ENCODE results near the gene GPATCH4.
"Not testable (repeated sequence)": the region's sequence is repeated elsewhere in the genome, so short reads cannot be mapped to it uniquely, and the experiment has no call there.

The GPATCH4 gene

DNA sequence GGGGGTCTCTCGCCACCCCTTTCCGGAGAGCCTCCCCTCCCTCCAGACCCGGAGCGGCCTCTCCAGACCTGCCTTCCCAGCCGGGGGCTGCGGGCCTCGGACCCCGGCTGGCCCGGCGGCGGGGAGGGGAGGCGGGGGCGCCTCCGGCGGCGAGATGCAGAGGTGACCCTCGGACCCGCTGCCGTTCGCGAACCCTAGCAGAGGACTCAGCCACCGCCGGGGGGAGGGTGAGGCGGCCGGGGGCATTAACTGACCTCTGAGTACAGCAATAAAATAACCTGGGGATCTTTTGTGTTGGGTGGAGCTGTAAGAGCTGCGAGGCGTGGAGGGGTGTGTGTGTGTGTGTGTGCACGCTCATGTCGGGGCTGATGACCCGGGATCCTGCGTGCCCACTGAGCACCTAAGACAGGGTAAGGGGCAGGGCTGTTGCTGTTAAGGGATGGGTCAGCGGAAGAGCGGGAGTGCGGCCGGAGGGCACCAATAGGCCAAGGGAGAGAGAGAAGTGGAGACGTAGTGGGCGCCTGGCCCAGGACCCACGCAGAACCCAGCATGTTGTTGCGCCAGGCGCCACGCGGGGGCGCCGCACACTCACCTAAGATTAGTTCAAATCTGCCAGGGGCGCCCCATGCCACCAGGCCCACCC is 24.3 kb upstream of the GPATCH4 start:
- no peak for FAIRE-seq

DNA sequence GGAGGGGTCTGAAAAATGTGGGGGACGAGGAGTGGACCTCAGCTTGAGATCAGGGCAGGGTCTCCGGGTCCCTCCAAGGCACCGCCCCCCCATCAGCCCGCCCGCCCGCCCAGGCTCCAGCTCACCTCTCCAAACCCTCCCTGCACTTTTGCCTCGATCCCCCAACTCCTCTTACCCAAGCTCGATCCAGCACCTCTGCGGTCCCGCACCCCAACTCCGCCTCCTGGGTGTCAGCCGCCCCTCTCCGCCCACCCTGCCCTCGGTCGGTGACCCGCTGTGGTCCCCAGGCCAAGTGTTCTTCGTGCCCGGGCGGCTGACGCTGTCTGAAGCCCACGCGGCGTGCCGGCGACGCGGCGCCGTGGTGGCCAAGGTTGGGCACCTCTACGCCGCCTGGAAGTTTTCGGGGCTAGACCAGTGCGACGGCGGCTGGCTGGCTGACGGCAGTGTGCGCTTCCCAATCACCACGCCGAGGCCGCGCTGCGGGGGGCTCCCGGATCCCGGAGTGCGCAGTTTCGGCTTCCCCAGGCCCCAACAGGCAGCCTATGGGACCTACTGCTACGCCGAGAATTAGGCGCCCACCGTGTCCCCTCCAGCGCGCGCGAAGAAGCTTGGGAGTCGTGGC is 23.6 kb upstream of the GPATCH4 start:
- no peak for FAIRE-seq

DNA sequence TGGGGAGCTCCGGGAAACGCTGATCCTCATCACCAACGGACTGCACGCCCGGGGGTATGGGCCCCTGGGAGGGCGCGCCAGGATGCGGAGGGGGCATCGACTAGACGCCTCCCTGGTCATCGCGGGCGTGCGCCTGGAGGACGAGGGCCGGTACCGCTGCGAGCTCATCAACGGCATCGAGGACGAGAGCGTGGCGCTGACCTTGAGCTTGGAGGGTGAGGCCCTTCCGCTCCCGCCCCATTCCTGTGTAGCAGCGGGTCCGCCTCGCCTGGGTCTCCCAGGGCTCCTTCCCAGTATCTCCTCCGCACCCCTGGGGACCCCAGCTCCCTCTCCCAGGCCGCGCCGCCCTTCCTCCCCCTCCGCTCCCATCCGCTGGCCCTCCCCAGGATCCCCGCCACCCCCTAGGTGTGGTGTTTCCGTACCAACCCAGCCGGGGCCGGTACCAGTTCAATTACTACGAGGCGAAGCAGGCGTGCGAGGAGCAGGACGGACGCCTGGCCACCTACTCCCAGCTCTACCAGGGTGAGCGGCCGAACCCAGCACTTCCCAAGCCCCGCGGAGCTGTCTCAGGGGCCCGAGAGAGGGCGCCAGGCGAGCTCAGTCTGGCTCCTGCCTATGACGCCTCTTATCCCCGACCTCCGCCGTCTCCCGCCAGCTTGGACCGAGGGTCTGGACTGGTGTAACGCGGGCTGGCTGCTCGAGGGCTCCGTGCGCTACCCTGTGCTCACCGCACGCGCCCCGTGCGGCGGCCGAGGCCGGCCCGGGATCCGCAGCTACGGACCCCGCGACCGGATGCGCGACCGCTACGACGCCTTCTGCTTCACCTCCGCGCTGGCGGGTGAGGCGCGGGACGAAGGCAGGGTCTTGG is 22.9 kb upstream of the GPATCH4 start:
- no peak for FAIRE-seq

DNA sequence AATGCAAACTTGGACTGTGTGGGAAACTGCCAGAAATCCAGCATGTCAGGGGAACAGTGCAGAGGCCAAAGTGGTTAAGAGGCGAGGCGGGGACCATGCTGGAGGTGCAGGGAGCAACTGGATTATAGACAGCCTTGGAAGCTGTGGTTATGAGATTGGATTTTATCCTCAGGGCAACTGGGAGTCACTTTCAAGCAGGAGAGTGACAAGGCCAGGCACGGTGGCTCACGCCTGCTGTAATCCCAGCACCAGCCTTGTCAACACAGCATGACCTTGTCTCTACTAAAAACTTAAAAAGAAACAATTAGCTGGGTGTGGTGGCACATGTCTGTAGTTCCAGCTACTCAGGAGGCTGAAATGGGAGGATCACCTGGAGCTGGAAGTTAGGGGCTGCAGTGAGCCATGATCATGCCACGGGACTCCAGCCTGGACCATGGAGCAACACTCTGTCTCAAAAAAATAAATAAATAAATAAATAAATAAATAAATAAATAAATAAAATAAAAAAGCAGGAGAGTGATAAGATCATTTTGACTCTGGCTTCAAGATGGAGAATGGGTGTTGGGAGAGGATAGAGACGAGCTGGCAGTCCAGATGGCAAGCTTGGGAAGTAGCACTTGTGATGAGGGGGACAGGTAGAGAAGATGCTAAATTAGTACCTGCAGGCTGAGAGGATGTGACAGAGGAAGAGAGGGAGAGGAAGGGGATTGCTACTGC is 21.5 kb upstream of the GPATCH4 start:
- FAIRE-seq: no peak

DNA sequence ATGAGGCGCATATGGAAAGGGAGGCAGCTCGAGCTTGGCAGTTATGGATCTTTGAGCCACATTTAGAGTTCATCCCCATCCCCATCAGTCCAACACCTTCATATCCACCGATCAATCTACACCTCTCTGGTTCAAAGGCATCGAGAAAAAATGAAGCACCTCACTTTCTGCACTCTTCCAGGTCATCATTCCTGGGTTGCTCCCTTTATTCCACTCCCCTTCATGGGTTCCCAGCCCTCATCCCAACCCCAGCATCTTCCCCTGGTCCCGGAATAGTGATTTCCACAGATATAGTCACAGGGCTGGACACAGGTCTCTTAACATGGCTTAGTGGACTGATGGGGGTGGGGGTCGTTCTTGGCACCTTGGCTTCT is 18.3 kb upstream of the GPATCH4 start:
- FAIRE-seq: no peak

DNA sequence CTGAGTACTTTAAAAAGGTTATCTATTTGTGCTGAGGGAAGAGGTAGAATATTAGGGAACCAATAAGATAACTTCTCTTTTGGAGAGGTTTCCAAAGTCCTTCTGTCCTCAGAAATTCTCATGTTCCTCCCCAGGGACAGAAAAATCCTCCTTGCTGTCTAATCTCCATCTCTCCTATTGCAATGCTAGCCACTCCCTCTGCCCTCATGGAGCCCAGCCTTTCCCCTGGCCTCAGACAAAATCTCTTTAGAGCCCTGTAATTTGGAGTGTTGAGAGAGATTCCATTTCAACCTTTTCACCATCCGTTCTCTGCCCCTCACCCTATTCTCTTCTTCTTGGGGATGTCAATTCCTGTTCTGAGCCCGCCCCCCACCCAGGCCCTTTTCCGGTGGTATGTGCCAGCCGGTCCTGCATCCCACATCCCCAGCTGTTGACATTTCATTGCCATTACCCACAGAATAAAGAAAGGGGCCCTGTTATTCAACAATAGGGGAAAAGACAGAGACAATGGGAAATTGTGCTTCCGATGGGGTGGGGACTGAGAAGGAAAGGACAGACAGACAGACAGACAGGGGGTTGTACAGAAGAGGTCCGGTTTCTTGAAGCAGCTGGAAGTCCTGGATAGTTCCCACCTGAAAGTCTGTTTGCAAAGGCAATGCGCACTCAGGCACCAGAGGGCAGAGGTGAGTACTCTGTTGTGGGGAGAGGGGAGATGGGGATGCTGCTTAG is 17.7 kb upstream of the GPATCH4 start, which contains the start of gene HAPLN2:
Gene HAPLN2, plus strand, starts transcription at position 563 of the 729 bp plus-strand sequence. CDS start 4,076 bp downstream, outside the sequence.
- no peak for FAIRE-seq

DNA sequence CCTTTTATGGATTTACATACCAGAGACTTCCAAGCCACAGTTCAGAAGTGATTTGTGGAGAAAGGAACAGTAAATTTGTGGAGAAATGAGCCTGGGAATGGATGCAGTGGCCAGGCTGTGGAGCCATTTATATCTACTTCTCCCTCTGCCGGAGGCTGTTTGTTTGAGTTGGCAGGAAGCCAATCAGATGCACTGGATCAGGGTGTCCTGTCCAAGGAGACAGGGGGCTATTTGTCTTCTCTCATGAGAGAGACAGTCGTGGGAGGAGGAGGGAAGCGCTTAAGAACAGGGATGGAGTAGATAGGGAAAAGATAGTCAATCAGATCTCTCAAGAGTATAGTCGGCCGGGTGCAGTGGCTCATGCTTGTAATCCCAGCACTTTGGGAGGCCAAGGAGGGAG is 15.2 kb upstream of the GPATCH4 start:
- no peak for FAIRE-seq

DNA sequence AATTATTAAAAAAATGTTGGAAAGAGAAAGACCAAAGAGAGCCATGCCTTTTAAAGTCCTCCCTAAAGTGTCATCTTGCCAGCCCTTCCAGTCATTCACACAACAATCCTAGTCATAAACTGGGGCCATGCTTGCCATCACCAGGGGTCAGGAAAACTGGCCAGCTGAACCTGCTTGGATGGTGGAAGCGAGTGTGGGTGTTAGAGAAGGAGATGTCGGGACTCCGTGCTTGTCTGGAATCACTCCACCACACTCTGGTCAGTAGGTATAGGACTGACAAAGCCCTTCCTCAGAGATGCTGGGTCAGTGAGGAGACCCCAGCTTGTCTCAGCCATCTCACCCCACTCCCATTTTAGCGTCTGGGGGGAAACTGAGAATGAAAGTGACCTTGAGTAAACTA is 14.7 kb upstream of the GPATCH4 start:
- FAIRE-seq: no peak

DNA sequence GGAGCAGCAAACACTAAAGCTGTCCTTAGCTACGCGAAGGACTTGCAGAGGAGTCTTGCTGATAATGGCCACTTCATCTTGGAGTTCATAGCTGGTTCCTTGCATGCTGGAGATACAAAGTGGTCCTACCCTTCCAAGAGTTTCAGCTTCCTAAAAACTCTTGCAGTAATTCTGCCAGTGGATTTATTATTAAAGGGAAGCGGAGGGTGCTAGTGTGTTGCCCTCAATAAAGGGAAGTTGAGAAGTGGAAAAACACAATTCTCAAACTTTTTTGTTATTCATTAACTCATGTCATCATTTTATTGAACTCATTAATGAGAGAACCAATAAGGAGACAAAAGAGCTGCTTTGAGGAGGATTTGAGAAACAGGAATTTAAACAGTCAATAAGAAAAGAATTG is 11.4 kb upstream of the GPATCH4 start:
- no peak for FAIRE-seq

DNA sequence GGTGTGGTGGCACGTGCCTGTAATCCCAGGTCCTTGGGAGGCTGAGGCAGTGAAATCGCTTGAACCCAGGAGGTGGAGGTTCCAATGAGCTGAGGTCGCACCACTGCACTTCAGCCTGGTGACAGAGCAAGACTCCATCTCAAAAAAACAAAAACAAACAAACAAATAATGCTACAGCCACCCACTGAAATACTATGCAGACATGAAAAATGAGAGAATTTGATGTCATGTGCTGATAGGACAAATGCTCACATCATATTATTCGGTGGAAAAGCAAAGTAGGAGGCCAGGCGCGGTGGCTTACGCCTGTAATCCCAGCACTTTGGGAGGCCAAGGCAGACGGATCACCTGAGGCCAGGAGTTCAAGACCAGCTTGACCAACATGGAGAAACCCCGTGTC is 8.8 kb upstream of the GPATCH4 start:
- not testable (repeated sequence) for FAIRE-seq

DNA sequence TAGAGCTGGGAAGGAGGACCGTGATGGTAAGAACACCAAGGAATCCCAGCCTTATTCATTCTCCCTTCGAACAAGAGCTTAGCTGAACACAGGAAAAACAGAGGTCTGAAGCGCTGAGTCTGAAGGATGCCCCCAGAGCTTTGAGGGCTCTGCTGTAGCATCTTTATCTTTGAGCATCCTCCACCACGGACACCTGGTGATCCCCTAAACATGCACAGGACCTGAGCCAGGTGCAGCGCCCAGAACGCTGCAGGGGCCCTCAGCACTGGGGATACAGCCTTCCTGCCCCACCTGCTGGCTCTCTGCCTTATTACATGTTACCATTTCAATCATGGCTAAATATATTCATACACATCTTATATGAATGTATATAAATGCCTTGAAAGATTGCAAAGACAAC is 7.7 kb upstream of the GPATCH4 start:
- FAIRE-seq: peak; percentile 49

DNA sequence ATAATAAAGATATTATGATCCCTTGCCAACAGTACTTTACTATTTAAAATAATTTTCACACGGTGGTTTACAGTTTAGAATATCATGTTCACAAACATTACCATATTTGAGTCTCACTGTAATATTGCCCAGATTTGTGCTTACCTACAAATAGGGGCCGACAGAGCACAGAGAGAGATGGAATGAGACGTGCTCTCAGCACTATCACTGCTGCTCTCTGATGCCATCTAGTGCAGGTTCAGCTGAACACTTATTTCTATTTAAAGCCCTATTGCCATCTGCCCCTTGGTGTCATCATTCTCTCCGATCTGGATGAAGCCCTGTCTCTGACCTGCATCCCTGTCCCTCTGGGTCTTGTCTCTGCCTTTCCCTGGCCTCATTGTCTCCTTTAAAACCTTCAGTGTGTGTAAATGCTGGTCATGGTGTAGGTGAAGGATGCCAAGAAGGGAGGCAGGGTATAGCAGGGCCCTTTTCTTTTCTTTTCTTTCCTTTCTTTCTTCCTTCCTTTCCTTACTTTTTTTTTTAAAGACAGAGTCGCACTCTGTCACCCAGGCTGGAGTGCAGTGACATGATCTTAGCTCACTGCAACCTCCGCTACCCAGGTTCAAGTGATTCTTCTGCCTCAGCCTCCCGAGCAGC is 6.9 kb upstream of the GPATCH4 start:
- peak; percentile 85 for FAIRE-seq

DNA sequence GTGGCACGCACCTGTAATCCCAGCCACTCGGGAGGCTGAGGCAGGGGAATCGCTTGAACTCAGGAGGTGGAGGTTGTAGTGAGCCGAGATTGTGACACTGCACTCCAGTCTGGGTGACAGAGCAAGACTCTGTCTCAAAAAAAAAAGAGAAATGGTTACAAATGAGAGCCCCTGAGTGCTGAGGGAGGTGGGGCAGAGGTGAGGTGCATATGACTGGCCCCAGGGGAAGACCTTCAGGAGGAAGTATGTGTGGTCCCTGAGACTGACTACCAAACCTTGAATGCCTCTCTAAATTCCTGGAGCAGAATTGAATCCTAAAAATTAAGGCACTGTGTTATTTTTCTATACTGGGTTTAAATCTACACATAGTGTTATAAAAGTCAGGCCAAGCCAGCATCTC is 6.1 kb upstream of the GPATCH4 start:
- not testable (repeated sequence) for FAIRE-seq

DNA sequence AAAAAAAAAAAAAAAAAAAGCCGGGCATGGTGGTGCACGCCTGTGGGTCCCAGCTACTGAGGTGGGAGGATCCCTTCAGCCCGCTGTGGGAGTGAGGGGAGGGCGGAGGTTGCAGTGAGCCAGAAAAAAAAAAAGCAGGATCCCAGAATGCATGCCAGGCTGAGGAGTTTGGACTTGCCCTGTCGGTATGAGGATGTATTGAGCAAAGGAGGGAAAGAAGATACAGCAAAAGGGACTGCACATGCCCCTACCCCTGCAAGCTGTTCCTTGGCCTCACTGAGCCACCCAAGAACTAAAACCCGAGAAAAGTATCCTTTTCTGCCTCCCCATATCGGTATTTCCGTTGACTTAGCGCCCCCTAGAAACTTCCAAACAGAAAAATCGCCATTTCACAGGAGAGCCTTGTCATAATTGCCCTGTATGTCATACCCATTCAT is 1.3 kb upstream of the GPATCH4 start:
- no peak for FAIRE-seq

DNA sequence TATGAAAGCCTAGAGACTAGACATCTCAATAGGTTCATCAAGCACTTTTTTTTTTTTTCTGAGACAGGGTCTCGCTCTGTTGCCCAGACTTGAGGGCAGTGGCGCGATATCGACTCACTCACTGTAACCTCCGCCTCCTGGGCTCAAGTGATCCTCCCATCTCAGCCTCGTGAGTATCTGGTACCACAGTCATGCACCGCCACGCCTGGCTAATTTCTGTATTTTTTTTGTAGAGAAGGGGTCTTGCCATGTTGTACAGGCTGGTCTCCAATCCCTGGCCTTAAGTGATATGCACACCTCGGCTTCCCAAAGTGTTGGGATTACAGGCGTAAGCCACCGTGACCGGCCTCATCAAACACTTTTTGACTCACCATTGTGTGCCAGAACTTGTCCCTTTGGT is 613 bp upstream of the GPATCH4 start:
- no peak for FAIRE-seq

DNA sequence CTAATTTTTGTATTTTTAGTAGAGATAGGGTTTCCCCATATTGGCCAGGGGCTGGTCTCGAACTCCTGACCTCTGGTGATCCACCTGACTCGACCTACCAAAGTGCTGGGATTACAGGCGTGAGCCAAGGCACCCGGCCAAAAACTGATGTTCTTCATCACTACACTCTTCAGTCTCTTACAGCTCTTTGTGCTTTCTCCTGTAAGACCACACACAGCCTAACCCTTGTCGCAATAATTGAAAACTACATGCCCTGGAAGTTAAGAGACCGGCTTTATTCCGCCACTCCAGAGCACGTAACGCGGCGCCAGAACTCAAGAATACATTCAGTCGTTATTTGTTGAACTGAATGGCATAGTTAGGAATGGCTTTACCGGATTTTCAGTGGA is 552 bp downstream of the GPATCH4 start:
- FAIRE-seq: no peak

DNA sequence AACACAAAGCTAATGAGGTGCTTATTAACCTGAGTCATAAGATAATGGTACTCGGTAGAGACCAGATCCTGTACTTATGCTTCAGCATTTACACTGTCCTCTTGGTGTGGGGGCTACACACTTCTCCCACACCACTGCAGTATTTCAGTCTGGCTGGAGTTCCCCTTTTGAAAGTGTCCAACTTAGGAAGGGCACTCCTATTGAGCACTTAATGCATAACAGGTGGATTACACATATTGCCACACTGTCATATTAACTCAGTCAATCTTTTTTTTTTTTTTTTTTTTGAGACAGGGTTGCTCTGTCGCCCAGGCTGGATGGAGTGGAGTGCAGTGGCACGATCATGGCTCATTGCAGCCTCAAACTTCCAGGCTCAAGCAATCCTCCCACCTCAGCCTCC is 1.5 kb downstream of the GPATCH4 start:
- no peak for FAIRE-seq

DNA sequence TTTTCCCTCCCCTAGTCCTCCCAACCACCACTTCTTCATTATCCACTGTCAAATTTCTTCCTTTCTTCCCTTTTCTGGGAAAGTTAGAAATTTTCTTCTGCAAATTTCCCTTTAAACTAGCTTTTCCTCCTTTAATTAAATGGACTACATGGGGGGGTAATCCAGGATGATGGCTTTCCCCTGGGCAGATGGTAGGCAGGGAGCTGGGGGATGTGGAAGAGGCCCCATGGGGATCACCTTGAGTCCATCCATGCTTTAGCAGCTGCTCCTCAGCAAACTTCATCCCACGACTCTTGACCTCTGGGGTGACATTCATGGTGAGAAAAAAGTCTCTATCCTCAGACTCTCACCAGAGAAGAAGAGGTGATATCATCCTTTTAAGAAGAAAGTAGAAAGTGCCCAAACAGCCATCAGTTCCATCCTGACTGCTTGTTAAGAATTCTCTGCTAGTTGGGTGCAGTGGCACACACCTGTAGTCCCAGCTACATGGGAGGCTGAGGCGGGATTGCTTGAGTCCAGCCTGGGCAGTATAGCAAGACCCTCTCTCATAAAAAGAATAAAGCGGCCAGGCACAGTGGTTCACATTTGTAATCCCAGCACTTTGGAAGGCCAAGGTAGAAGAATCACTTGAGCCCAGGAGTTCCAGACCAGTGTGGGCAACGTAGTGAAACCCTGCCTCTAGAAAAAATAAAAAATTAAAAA is 2.4 kb downstream of the GPATCH4 start:
- FAIRE-seq: no peak

DNA sequence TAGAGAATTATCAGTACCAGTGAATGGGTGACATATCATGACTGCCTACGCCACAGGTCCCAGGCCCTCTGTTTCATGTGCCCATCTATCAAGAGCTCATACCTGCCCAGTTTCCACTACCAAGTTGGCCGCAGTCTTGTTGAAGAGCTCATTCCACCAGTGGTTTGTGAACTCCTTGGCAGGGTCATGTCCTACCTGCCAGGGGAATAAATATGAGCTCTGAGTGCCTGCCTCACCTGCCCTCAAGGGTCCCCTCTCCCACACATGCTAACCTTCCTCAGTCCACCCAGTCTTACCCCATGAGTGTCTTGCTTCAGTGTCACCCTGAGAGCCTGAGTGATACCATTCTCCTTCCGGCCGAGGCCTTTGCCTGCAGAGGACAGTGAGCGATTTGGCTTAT is 3.2 kb downstream of the GPATCH4 start:
- FAIRE-seq: no peak

DNA sequence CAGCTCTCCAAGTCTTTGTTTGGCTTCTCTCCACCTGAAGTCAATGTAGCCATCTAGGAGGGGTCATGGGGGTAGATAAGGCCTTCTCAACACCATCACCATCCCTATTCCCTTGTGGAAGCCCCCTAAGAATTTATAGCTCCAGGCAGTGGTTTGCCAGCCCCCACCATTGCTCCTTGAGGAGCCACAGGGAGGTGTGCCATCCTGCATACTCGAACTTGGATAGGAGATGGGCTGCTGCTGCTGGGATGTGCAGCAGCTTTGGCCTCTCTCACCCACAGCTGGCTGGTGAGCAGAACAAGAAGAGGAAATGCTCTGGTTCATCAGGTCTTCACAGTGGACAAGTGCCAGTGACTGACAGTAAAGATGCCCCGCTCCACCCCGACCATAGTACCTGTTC is 4.9 kb downstream of the GPATCH4 start:
- FAIRE-seq: no peak

DNA sequence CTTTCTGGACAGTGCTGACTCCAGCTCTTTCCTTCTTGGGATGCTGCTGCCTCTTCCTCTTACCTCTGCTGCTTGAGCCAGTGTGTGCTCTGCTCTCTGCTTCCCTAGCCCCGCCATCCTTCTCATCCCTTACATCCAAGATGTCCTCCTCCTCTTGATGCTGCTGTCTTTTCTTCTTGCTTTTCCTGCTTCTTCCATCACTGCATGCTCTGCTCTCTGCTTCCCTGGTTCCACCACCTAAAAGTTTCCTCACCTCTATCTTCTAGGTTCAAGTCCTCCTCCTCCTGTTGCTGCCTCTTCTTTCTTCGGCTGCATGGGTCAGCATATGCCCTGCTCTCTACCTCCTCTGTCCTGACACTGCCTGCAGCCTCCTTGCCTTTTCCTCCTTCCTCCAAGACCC is 6.3 kb downstream of the GPATCH4 start:
- FAIRE-seq: no peak

Data from G401.6 (cell line).